MM.1S (cell line): ENCODE measurements around the gene RPS19BP1.

Experiments
- CTCF ChIP-seq: fragments of 300-600 bp; sonication (generic); IDR thresholded peaks from 2 replicates; pipeline ENCODE4 v1.5.1; 2016; ENCODE audit warnings: antibody characterized with exemption, low read length, mixed read lengths
- EZH2phosphoT487 ChIP-seq: fragments of 300-600 bp; sonication (generic); IDR thresholded peaks from 2 replicates; pipeline ENCODE4 v1.6.1; 2018; ENCODE audit warnings: antibody characterized with exemption, low read length

GRCh38 chr22:39577900-39578299, 45.4 kb upstream of the RPS19BP1 start:
- TF ChIP-seq CTCF (no peak), EZH2phosphoT487 (no peak)
